GM15510 (cell line): ENCODE measurements around the gene TBC1D1.

ENCODE experiments used
- POLR2A ChIP-seq: IDR thresholded peaks from 3 replicates; pipeline ENCODE4 v1.6.1; 2011; ENCODE audit warnings: borderline replicate concordance; ENCODE audit not compliant: insufficient read length; ENCODE audit errors: extremely low read depth

TBC1D1 gene

DNA sequence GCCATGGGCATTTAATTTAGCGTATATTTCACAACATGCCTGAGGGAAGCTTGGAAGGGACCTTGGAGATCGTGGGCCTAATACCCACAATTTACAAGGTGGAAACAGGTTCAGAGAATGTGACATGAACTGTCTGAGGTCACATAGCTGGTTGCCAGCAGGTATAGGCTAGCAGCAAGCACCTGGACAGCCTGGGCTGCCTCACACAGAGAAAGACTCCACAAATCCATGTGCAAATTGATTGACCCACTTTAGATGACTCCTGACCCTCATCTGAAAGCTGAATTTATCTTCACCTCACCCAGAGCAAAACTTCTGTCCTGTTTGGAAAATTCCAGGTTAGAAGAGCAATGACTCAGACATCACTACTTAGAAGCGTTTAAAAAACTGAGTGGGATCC is 75.2 kb downstream of the TBC1D1 start:
- no peak for TF ChIP-seq POLR2A

DNA sequence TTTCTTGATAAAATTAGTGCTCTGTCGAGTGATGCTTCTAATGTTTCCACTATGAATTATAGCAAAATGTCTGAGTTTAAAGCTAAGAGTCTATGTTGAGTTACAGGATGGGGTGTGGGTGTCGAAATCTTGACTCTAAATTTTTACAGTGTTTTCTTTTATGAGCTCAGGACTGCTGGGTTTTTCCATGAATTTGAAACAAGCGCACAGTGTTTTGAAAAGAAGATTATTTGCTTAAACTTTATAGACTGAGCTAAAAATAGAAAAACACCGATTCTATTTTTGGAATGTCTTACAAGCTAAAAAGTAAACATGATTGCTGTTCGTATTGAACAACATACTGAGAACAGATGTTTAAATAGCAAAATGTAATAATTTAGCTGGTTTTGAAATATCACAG is 76.9 kb downstream of the TBC1D1 start:
- no peak for TF ChIP-seq POLR2A

DNA sequence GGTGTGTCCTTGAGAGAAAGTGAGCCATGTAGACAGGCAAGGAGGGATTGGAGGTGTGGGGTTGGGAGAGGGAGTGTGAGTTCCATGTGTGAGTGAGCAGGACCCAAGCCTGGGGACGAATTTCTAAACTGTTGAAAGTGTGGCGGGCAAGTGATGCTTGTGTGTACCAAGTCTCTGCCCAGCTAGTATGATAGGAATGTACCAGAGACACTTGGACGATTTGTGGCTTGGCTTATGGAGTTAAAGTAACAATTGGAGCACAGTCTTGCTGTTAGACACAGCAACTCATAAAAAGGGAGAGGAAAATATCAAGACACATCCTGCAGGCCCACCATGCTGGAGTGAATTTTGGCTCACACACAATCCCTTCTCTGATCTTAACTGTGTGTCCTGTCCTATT is 77.9 kb downstream of the TBC1D1 start:
- no peak for TF ChIP-seq POLR2A

GRCh38 chr4:37970702-37971101 is 79.8 kb downstream of the TBC1D1 start:
- TF ChIP-seq POLR2A, result no peak

GRCh38 chr4:37971202-37971601 is 80.3 kb downstream of the TBC1D1 start:
- TF ChIP-seq POLR2A, result no peak

DNA sequence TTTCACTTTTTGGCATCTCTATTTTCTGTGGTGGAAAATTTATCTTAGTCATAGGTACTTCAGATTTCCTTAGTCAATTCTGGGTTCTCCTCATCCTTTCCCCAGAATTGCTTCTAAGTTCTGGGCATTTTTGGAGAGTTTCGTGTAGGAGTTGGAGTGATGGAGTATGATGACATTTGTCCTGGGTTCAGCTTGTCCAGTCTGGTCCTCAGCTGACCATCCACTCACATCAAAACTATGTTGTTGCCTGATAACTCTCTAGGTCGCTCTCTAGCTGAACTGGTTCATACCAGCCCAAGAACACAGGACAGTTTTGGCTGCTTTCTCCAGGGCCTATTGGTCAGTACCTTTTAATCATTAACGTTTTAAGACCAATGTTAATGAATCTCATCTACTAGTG is 82.6 kb downstream of the TBC1D1 start:
- TF ChIP-seq POLR2A, result no peak

- no peak for TF ChIP-seq POLR2A
Measured at GRCh38 chr4:37976507-37976906, 85.6 kb downstream of the TBC1D1 start.

DNA sequence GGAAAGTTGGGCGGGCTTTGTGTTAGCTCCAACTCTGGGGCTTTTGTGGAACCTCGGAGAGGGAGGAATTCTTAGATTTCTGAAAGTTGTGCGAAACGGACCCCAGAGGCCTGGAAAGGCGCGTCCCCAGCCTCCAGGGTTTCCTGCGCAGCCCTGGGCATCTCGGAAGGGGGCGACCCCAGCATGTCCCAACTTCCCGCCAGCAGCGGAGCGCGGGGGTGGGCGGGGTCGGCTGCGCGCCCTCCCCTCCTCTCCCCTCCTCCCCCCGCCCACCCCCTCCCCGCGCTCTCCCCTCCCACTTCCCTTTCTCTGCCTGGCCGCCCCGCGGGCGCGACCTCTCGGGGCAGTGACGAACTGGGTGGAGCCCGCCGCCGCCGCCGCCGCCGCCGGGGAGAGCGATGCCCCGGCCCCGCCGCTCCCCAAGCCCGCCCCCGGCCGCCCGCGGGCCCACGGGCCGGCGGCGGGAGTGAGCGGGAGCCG is 86.1 kb downstream of the TBC1D1 start:
- TF ChIP-seq POLR2A, result no peak

- TF ChIP-seq POLR2A, result no peak
Measured at GRCh38 chr4:37977471-37978247, 86.8 kb downstream of the TBC1D1 start.

DNA sequence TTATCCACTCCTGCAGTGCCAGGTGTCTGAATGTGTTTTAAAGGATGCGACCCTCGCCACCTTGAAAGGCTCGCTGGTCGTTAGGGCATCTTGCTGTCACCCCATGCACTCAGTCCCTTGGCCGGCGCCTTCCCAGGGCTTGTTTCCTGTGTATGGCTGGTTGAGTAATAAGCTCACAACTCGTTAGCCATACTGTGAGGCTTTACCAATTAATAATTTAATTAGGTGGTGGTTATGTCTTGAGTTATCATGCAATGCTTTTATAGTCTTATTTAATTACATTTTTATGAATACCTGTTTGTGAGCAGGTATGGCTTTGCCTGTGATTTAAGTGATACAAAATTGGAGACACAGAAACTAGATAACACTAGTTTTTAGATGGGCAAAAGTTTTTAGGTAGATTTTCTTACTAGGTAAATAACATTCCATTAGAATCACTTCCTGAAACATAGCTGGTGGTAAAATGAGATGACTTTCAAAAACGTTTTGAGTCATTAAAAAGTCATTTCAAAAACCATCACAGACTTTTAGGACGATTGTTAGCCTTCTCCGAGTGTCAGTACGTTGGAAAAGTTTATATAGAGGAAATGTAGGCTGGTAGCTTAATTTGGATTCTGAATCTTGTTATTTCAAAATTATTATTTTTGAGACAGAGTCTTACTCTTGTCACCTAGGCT is 87.5 kb downstream of the TBC1D1 start:
- no peak for TF ChIP-seq POLR2A

DNA sequence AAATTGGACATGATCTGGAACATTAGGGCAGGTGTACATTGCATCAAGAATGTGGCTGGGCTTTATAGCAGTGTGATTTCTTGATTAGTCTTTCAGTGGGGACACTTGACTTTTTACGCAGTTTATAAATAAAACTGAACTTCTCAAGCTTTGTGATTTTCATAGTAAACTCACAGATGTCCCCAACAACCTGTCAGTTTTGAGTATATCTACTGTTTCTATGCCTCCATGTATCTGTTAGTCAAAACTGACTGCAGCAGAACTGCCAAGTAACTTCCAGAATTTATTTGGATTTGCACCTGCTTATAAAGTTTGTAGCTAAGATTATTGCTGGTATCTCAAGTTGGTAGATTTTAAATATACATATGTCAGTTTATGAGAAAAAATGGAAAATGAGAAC is 89.4 kb downstream of the TBC1D1 start:
- TF ChIP-seq POLR2A, result no peak

- TF ChIP-seq POLR2A, result no peak
Measured at GRCh38 chr4:37981425-37981824, 90.5 kb downstream of the TBC1D1 start.

GRCh38 chr4:37981844-37982720 is 91.2 kb downstream of the TBC1D1 start:
- TF ChIP-seq POLR2A, result no peak

GRCh38 chr4:37982736-37983135 is 91.9 kb downstream of the TBC1D1 start:
- TF ChIP-seq POLR2A, result no peak

DNA sequence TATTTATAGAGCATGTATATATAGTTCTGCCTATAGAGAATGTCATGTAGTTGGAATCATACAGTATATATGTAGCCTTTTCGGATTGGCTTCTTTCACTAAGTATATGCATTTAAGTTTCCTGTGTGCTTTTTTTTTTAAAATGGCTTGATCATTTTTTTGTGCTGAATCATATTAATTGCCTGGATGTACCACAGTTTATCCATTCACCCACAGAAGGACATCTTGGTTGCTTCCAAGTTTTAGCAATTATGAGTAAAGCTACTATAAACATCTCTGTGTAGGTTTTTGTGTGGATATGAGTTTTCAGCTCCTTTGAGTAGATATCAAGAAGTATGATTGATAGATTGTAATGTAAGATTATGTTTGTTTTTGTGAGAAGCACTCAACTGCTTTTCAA is 93.1 kb downstream of the TBC1D1 start:
- no peak for TF ChIP-seq POLR2A
